Esophagus squamous epithelium (tissue), 4 donors: ENCODE results near the gene C20orf141.

Experiments used
- POLR2A ChIP-seq, 4 donors: fragments of 450-650 bp; IDR thresholded peaks; one replicate each; pipeline ENCODE4 v1.6.1; 2017; ENCODE audit warnings: antibody characterized with exemption in 4 of 4, mild to moderate bottlenecking in 4 of 4, moderate library complexity in 3 of 4
- TF ChIP-seq, protein P1 (sequence below), 6 experiments: fragments of 450-650 bp in 4 of 6; fragments of 200-600 bp in 2 of 6; sonication (generic) in 2 of 6; IDR thresholded peaks; one replicate each; pipeline ENCODE4 v1.5.1; 2016 to 2019; ENCODE audit warnings: antibody characterized with exemption in 6 of 6, mild to moderate bottlenecking in 4 of 6, moderate library complexity in 4 of 6

DNA sequence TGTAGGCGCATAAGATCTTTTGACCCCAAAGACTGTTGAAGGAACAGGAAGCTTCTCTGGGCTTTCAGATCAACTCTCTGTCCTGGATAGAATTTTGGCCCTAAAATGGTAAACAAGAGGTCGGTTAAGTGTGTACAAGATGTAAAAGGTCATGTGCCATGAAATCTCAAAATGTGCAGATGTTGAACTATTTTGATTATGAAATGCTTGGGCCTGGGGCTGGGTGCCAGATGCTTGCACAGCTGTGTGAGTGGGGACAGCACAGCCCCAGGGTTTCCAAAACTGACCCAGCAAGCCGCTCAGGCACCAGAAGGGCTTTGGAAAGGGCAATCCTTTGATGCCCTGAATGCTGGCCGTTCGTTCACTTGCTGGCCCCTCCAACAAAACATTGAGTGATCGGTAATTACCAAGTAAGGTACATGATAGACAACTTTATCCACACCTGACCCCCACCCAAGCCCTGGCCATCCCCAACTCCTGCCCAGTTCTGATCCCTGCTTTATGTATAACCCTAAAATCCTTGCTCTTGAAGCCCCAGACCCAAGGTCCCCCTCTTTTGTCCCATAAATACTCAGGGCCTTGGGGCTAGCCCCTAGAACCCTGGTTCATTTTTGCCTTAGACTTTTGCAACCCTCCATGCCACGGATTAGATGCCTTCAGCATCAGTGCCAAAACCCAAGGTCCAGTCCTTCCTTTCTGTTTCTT, 3.3 kb downstream of the C20orf141 start:
- TF ChIP-seq, protein P1, sequence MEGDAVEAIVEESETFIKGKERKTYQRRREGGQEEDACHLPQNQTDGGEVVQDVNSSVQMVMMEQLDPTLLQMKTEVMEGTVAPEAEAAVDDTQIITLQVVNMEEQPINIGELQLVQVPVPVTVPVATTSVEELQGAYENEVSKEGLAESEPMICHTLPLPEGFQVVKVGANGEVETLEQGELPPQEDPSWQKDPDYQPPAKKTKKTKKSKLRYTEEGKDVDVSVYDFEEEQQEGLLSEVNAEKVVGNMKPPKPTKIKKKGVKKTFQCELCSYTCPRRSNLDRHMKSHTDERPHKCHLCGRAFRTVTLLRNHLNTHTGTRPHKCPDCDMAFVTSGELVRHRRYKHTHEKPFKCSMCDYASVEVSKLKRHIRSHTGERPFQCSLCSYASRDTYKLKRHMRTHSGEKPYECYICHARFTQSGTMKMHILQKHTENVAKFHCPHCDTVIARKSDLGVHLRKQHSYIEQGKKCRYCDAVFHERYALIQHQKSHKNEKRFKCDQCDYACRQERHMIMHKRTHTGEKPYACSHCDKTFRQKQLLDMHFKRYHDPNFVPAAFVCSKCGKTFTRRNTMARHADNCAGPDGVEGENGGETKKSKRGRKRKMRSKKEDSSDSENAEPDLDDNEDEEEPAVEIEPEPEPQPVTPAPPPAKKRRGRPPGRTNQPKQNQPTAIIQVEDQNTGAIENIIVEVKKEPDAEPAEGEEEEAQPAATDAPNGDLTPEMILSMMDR (IDR thresholded peaks at IDR 0.05) = no peak
- TF ChIP-seq POLR2A (IDR thresholded peaks at IDR 0.05) = no peak
